ENCODE results near the gene ADRA1B.

ADRA1B gene

GRCh38 chr5:159971514-159971913 is 55.2 kb downstream of the ADRA1B start:
- Histone ChIP-seq H3K4me1 (no peaks in the 10 kb centered on the region), H3K9me3 (ENCODE audit: control insufficient read depth, low read length) (no peaks in the 10 kb centered on the region), H3K79me2 (no peaks in the 10 kb centered on the region), H3K27ac (no peak overlapping the region), H3K4me3 (ENCODE audit: low read depth, low read length) (no peak overlapping the region), H3K4me2 (ENCODE audit: low read length) (no peak overlapping the region), H3K36me3 (ENCODE audit: control insufficient read depth, insufficient read depth, low read length) (no peaks in the 10 kb centered on the region), H3K27me3 (ENCODE audit: control insufficient read depth, insufficient read depth, low read length) (no peaks in the 10 kb centered on the region), H2AFZ (no peak overlapping the region), H3K9ac (no peak overlapping the region)
- TF ChIP-seq CTCF (IDR thresholded peaks at IDR 0.05): no peak

- no peaks in the 10 kb centered on the region for H3K36me3 ChIP-seq (ENCODE audit: control insufficient read depth, insufficient read depth, low read length)
- H3K79me2 ChIP-seq: no peaks in the 10 kb centered on the region
- H2AFZ ChIP-seq: no peak overlapping the region
- H3K4me1 ChIP-seq: no peaks in the 10 kb centered on the region
- no peaks in the 10 kb centered on the region for H3K27me3 ChIP-seq (ENCODE audit: control insufficient read depth, insufficient read depth, low read length)
- H3K9me3 ChIP-seq (ENCODE audit: control insufficient read depth, low read length): no peaks in the 10 kb centered on the region
- no peak overlapping the region for H3K4me3 ChIP-seq (ENCODE audit: low read depth, low read length)
- no peak overlapping the region for H3K27ac ChIP-seq
- no peak overlapping the region for H3K9ac ChIP-seq
- no peak for TF ChIP-seq CTCF (IDR thresholded peaks at IDR 0.05)
- no peak overlapping the region for H3K4me2 ChIP-seq (ENCODE audit: low read length)
These were observed 55.7 kb downstream of the ADRA1B start for GRCh38 chr5:159971931-159972461.

GRCh38 chr5:159972538-159973362 is 56.5 kb downstream of the ADRA1B start:
- Histone ChIP-seq H3K4me3 (ENCODE audit: low read depth, low read length) (no peak overlapping the region), H3K27me3 (ENCODE audit: control insufficient read depth, insufficient read depth, low read length) (no peaks in the 10 kb centered on the region), H3K27ac (no peak overlapping the region)

GRCh38 chr5:159975462-159976019 is 59.3 kb downstream of the ADRA1B start:
- Histone ChIP-seq H3K4me2 (ENCODE audit: low read length) (no peak overlapping the region), H2AFZ (no peak overlapping the region), H3K36me3 (ENCODE audit: control insufficient read depth, insufficient read depth, low read length) (no peaks in the 10 kb centered on the region), H3K79me2 (no peaks in the 10 kb centered on the region), H3K27ac (no peak overlapping the region), H3K4me3 (ENCODE audit: low read depth, low read length) (no peak overlapping the region), H3K27me3 (ENCODE audit: control insufficient read depth, insufficient read depth, low read length) (no peaks in the 10 kb centered on the region), H3K4me1 (no peaks in the 10 kb centered on the region), H3K9me3 (ENCODE audit: control insufficient read depth, low read length) (no peaks in the 10 kb centered on the region), H3K9ac (no peak overlapping the region)
- TF ChIP-seq CTCF (IDR thresholded peaks at IDR 0.05): no peak

More at GRCh38 chr5:159972538-159973362, 56.5 kb downstream of the ADRA1B start:
- no peak for TF ChIP-seq CTCF (IDR thresholded peaks at IDR 0.05)
- no peaks in the 10 kb centered on the region for H3K4me1 ChIP-seq
- H3K9ac ChIP-seq: no peak overlapping the region
- H3K79me2 ChIP-seq: no peaks in the 10 kb centered on the region
- no peak overlapping the region for H3K4me2 ChIP-seq (ENCODE audit: low read length)
- H3K36me3 ChIP-seq (ENCODE audit: control insufficient read depth, insufficient read depth, low read length): no peaks in the 10 kb centered on the region
- no peaks in the 10 kb centered on the region for H3K9me3 ChIP-seq (ENCODE audit: control insufficient read depth, low read length)
- H2AFZ ChIP-seq: no peak overlapping the region
